ENCODE data around the gene SIRPA. TPM values are rescaled to one million over a fixed set of nuclear protein-coding genes. Genes with fewer than 3 reads are reported as not detected.

The SIRPA gene
- total and polyA plus RNA-seq, 2 of the 8 experiments (the other 6 are each of a cell fraction or from before 2014, with no cell fraction given): 3.9 to 4.3 TPM

- no peak overlapping the region for H2BK5ac ChIP-seq (ENCODE audit: low read depth, low read length)
- no peak overlapping the region for H3K4me3 ChIP-seq (ENCODE audit: extremely low read depth in 1 of 4, insufficient read depth in 2 of 4, low read depth in 3 of 4, low read length in 4 of 4)
- ChIA-PET POLR2A (ENCODE audit: partially characterized antibody) (interaction anchor here (1.5 kb wide), 1 partner anchor 45 kb away, joined by 3 read pairs; no protein-coding TSS in a partner anchor), CTCF (ENCODE audit: partially characterized antibody) (interaction anchor here (0.6 to 1.6 kb wide), 6 partner anchors 34 to 271 kb away, joined by 3 to 5 read pairs (median 4); no protein-coding TSS in a partner anchor)
- TF ChIP-seq NANOG (IDR thresholded peaks at IDR 0.05; ENCODE audit: insufficient read depth, low read depth, low read length, poor library complexity, severe bottlenecking) (no peak), SP1 (IDR thresholded peaks at IDR 0.05; ENCODE audit: low read depth, low read length) (no peak), SIRT6 (IDR thresholded peaks at IDR 0.05; ENCODE audit: low read length) (no peak), TEAD4 (IDR thresholded peaks at IDR 0.05; ENCODE audit: low read depth, low read length) (no peak), RAD21 (IDR thresholded peaks at IDR 0.05 in 1 of 2, conservative IDR thresholded peaks at IDR 0.05 in 1 of 2; ENCODE audit: low read depth in 2 of 2, low read length in 2 of 2) (no peak), CTBP2 (IDR thresholded peaks at IDR 0.05; ENCODE audit: borderline replicate concordance, insufficient read depth, insufficient read length, low read length) (no peak), EGR1 (IDR thresholded peaks at IDR 0.05; ENCODE audit: borderline replicate concordance, low read depth, low read length) (no peak), JUN (IDR thresholded peaks at IDR 0.05; ENCODE audit: low read depth, low read length) (no peak), MAX (IDR thresholded peaks at IDR 0.05) (no peak)
- H2BK120ac ChIP-seq (replicated peaks; ENCODE audit: low read depth, low read length): no peak overlapping the region
- no peak overlapping the region for H3K14ac ChIP-seq (ENCODE audit: insufficient read length)
- no peaks in the 10 kb centered on the region for H3K79me2 ChIP-seq (ENCODE audit: control insufficient read depth in 1 of 2, insufficient read depth in 2 of 2, low read length in 2 of 2)
- no peak overlapping the region for H2AK5ac ChIP-seq (ENCODE audit: low read depth, low read length)
- no peak overlapping the region for H3K27ac ChIP-seq (ENCODE audit: low read depth, low read length)
- 86% methylated on average over 18 of the region's 18 CpGs; no CpG with 5 or more reads in 1 of the 2 experiments for WGBS, 2 experiments (ENCODE audit: extremely low coverage in 1 of 2, insufficient coverage in 1 of 2, insufficient read length in 1 of 2, insufficient replicate concordance in 2 of 2, low coverage in 1 of 2, low lambda C conversion rate in 2 of 2, missing lambda C conversion rate in 1 of 2)
- no peaks in the 10 kb centered on the region for H3K36me3 ChIP-seq (ENCODE audit: control insufficient read depth in 2 of 4, insufficient read depth in 4 of 4, low read length in 3 of 4)
- no peak overlapping the region for H2AFZ ChIP-seq (ENCODE audit: low read length)
- H2BK15ac ChIP-seq (ENCODE audit: low read length): no peak overlapping the region
- no peak overlapping the region for H4K91ac ChIP-seq (replicated peaks; ENCODE audit: insufficient read length, low read length)
- no peak overlapping the region for H3K9ac ChIP-seq (replicated peaks in 1 of 4; ENCODE audit: extremely low read depth in 1 of 4, low read depth in 3 of 4, low read length in 3 of 4)
- peaks cover 0 to 7% (median 5%) of the 10 kb centered on the region in 4 experiments; a peak in 4 of 7 replicates for H3K27me3 ChIP-seq (replicated peaks in 1 of 4; ENCODE audit: control insufficient read depth in 3 of 4, extremely low read depth in 1 of 4, insufficient read depth in 3 of 4, low read length in 3 of 4)
- FAIRE-seq (no peak), DNase-seq (ENCODE audit: low read depth in 1 of 2, low spot score in 2 of 2) (no peak)
- H4K8ac ChIP-seq (ENCODE audit: extremely low read depth, insufficient read depth, low read length): no peak overlapping the region
- no peaks in the 10 kb centered on the region for H3K9me3 ChIP-seq (ENCODE audit: insufficient read depth in 2 of 2, low read depth in 1 of 2, low read length in 1 of 2)
- H3K79me1 ChIP-seq (ENCODE audit: low read depth, low read length): no peaks in the 10 kb centered on the region
- no peak overlapping the region for H3K23ac ChIP-seq (ENCODE audit: insufficient read length)
- H3K23me2 ChIP-seq (ENCODE audit: low read depth, low read length): no peaks in the 10 kb centered on the region
- no peak overlapping the region for H2BK12ac ChIP-seq (ENCODE audit: low read depth, low read length)
- peaks cover 0 to 16% (median 6%) of the 10 kb centered on the region in 4 experiments; a peak in 6 of 7 replicates for H3K4me1 ChIP-seq (replicated peaks in 1 of 4; ENCODE audit: control insufficient read depth in 3 of 4, insufficient read depth in 4 of 4, low read length in 3 of 4)
- peaks cover 2 to 5% of the 10 kb centered on the region in 2 experiments for H4K20me1 ChIP-seq (replicated peaks in 1 of 2; ENCODE audit: control insufficient read depth in 1 of 2, insufficient read depth in 2 of 2, low read length in 2 of 2)
- H2BK20ac ChIP-seq (ENCODE audit: low read length): no peak overlapping the region; the same call in 1 of the 2 replicates
- no peak overlapping the region for H3K18ac ChIP-seq (ENCODE audit: extremely low read depth, low read length)
- H4K5ac ChIP-seq (ENCODE audit: insufficient read length, low read depth, low read length): no peak overlapping the region
- no peak overlapping the region for H3K56ac ChIP-seq (replicated peaks; ENCODE audit: insufficient read length, low read depth, low read length)
- H3K4ac ChIP-seq (replicated peaks; ENCODE audit: insufficient read length, low read depth, low read length): no peak overlapping the region
- H3K4me2 ChIP-seq (ENCODE audit: insufficient read depth in 1 of 2, low read depth in 2 of 2, low read length in 2 of 2): no peak overlapping the region
These were observed 6.5 kb downstream of the SIRPA start for GRCh38 chr20:1901704-1902103.
